PC-9 (cell line): ENCODE results near the gene PPM1H. TPM values are rescaled to one million over a fixed set of nuclear protein-coding genes. Genes with fewer than 3 reads are reported as not detected.
A peak's percentile ranks its signal among the peaks of the same experiment; 100 is the strongest.

Source experiments
- BruUV-seq: library from RNA; stranded (reverse); fragments of 400-500 nt; replicated peaks from 2 replicates; lab custom pipeline; 2021; lab: Mats Ljungman, UMichigan
- CTCF ChIA-PET: fragments of 300-600 bp; sonication (Branson Sonifier 250); formaldehyde crosslinking; loops from one replicate; lab custom pipeline; 2022; ENCODE audit warnings: antibody characterized with exemption; lab: Charles Lee
- POLR2A ChIA-PET: fragments of 300-600 bp; sonication (Branson Sonifier 250); formaldehyde crosslinking; loops from one replicate; lab custom pipeline; 2022; ENCODE audit warnings: antibody characterized with exemption; ENCODE audit not compliant: unreplicated experiment; lab: Charles Lee
- DNase-seq, 2 experiments: peaks; one replicate each; pipeline versions ENCODE4 v3.0.0 to v3.0.0-alpha.2; 2015 to 2022; ENCODE audit warnings: mixed read lengths in 1 of 2
- H2AFZ ChIP-seq: fragments of 200-600 bp; sonication (generic); 2 replicates; pipeline ENCODE4 v1.8.1; 2017; ENCODE audit warnings: antibody characterized with exemption
- H3F3A ChIP-seq: fragments of 200-600 bp; sonication (generic); 2 replicates; pipeline ENCODE4 v1.8.1; 2017; ENCODE audit warnings: antibody characterized with exemption, mild to moderate bottlenecking, low read depth; ENCODE audit not compliant: insufficient read depth
- H3K27ac ChIP-seq: fragments of 200-600 bp; sonication (generic); 2 replicates; pipeline ENCODE4 v1.6.1; 2016; ENCODE audit warnings: mixed run types
- H3K27me3 ChIP-seq: fragments of 200-600 bp; sonication (generic); 2 replicates; pipeline ENCODE4 v1.6.1; 2016; ENCODE audit warnings: low read depth, mixed run types; ENCODE audit not compliant: insufficient read depth
- H3K36me3 ChIP-seq: fragments of 200-600 bp; sonication (generic); 2 replicates; pipeline ENCODE4 v1.6.1; 2016; ENCODE audit warnings: low read depth, mixed run types
- H3K4me1 ChIP-seq: fragments of 200-600 bp; sonication (generic); replicated peaks from 2 replicates; pipeline ENCODE4 v1.6.1; 2016; ENCODE audit warnings: mixed run types; ENCODE audit not compliant: insufficient read depth
- H3K4me2 ChIP-seq: fragments of 200-600 bp; sonication (generic); 2 replicates; pipeline ENCODE4 v1.6.1; 2017; ENCODE audit warnings: mixed run types
- H3K4me3 ChIP-seq: fragments of 200-600 bp; sonication (generic); 2 replicates; pipeline ENCODE4 v1.6.1; 2016; ENCODE audit warnings: mixed run types
- H3K79me2 ChIP-seq: fragments of 200-600 bp; sonication (generic); 2 replicates; pipeline ENCODE4 v1.6.1; 2017; ENCODE audit warnings: low read depth, mixed run types
- H3K9me2 ChIP-seq: fragments of 200-600 bp; sonication (generic); 2 replicates; pipeline ENCODE4 v1.8.1; 2017; ENCODE audit warnings: mild to moderate bottlenecking; ENCODE audit not compliant: insufficient read depth
- H3K9me3 ChIP-seq: fragments of 200-600 bp; sonication (generic); 2 replicates; pipeline ENCODE4 v1.8.1; 2016; ENCODE audit warnings: low read depth; ENCODE audit not compliant: insufficient read depth
- H4K20me1 ChIP-seq: fragments of 200-600 bp; sonication (generic); 2 replicates; pipeline ENCODE4 v1.8.1; 2017; ENCODE audit not compliant: insufficient read depth
- CTCF ChIP-seq: fragments of 200-600 bp; sonication (generic); conservative IDR thresholded peaks from 2 replicates; pipeline ENCODE4 v1.6.1; 2017; ENCODE audit warnings: mixed run types, antibody characterized with exemption, mild to moderate bottlenecking, moderate library complexity
- EZH2 ChIP-seq: fragments of 200-600 bp; sonication (generic); IDR thresholded peaks from 2 replicates; pipeline ENCODE4 v1.8.0; 2017; ENCODE audit warnings: antibody characterized with exemption, low read depth
- intact Hi-C: fragments of 100-400 bp; cut with micrococcal nuclease; formaldehyde crosslinking; loops from one replicate; pipeline ENCODE4 v1.10.0; 2022; ENCODE audit not compliant: unreplicated experiment
- total RNA-seq: library from RNA; stranded (reverse); gene quantifications from 2 replicates; pipeline ENCODE4 v1.2.3, GENCODE V29; 2021

Gene PPM1H
- total RNA-seq, 1 experiment from 2014 or later: 11.4 TPM

DNA sequence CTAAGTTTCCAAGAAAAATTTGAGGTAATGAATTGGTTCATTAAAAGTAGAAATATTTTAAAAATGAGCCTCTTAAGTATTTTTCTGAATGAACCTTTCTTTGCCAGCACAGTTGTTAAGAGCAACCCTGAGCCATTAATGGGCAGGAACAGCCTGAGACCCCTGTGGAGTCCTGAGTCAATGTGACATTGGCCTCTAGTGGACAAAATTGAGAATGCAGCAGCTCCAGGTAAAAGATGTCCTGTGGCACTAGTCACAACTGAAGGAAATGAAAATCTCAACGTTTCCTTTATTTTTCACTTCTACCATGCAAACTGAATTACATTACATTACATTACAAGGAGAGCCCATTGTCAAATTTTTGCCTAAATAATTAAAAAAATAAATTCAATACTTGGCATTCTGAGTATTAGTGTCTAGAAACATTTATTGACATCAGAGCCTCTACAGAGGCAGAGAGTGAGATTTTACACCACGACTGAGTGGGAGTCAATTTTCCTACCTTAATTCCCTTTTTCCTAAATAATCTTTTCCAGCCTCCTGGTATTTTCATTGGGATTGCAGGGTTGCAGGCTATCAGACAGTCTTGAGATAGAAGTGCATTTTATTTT is 135.7 kb downstream of the PPM1H start:
- H3K27ac ChIP-seq: no peak overlapping the region
- H3K79me2 ChIP-seq: no peaks in the 10 kb centered on the region
- H3K36me3 ChIP-seq: no peaks in the 10 kb centered on the region
- no peaks in the 10 kb centered on the region for H4K20me1 ChIP-seq
- no peaks in the 10 kb centered on the region for H3K9me2 ChIP-seq
- BruUV-seq: no TSS peak
- no peak overlapping the region for H3K4me3 ChIP-seq
- H3K9me3 ChIP-seq: no peaks in the 10 kb centered on the region
- no peak overlapping the region for H3K4me2 ChIP-seq
- H2AFZ ChIP-seq: no peak overlapping the region
- CTCF ChIA-PET: interaction anchor here (0.6 to 1.2 kb wide), 3 partner anchors 218 to 362 kb away, joined by 3 to 5 read pairs (median 4); no protein-coding TSS in a partner anchor
- peaks cover 12% of the 10 kb centered on the region for H3F3A ChIP-seq
- H3K27me3 ChIP-seq: no peaks in the 10 kb centered on the region
- TF ChIP-seq CTCF (peak; percentile 97), EZH2 (no peak)
- intact Hi-C loops: loop anchor here (1.0 kb wide), 3 partner anchors 217 to 361 kb away; no protein-coding TSS in a partner anchor
- peaks cover 13% of the 10 kb centered on the region for H3K4me1 ChIP-seq
- peak; percentile 52 to 54 for DNase-seq
- POLR2A ChIA-PET: no interaction called here

- no TSS peak for BruUV-seq
- Histone ChIP-seq H3K27ac (0 out of 2 replicates have a peak overlapping the region, but pooled peaks have one; percentile 76), H3K4me1 (peaks cover 19% of the 10 kb centered on the region), H3K27me3 (no peaks in the 10 kb centered on the region), H4K20me1 (no peaks in the 10 kb centered on the region), H3F3A (peaks cover 15% of the 10 kb centered on the region; the same call in 1 of the 2 replicates), H3K36me3 (no peaks in the 10 kb centered on the region), H3K4me3 (no peak overlapping the region), H2AFZ (no peak overlapping the region), H3K9me3 (no peaks in the 10 kb centered on the region; the same call in 1 of the 2 replicates), H3K4me2 (no peak overlapping the region), H3K79me2 (peaks cover 4% of the 10 kb centered on the region; the same call in 1 of the 2 replicates), H3K9me2 (no peaks in the 10 kb centered on the region)
- CTCF ChIA-PET: interaction anchor here (0.6 to 1.4 kb wide), 5 partner anchors 25 to 212 kb away, joined by 3 to 7 read pairs (median 5); no protein-coding TSS in a partner anchor
- TF ChIP-seq EZH2 (no peak), CTCF (no peak; the same call in 1 of the 2 replicates)
- POLR2A ChIA-PET: no interaction called here
- DNase-seq: no peak
- intact Hi-C loops: loop anchor here (1.0 to 2.0 kb wide), 5 partner anchors 61 to 356 kb away; no protein-coding TSS in a partner anchor
Measured at GRCh38 chr12:62794218-62794583, 140.7 kb downstream of the PPM1H start.

DNA sequence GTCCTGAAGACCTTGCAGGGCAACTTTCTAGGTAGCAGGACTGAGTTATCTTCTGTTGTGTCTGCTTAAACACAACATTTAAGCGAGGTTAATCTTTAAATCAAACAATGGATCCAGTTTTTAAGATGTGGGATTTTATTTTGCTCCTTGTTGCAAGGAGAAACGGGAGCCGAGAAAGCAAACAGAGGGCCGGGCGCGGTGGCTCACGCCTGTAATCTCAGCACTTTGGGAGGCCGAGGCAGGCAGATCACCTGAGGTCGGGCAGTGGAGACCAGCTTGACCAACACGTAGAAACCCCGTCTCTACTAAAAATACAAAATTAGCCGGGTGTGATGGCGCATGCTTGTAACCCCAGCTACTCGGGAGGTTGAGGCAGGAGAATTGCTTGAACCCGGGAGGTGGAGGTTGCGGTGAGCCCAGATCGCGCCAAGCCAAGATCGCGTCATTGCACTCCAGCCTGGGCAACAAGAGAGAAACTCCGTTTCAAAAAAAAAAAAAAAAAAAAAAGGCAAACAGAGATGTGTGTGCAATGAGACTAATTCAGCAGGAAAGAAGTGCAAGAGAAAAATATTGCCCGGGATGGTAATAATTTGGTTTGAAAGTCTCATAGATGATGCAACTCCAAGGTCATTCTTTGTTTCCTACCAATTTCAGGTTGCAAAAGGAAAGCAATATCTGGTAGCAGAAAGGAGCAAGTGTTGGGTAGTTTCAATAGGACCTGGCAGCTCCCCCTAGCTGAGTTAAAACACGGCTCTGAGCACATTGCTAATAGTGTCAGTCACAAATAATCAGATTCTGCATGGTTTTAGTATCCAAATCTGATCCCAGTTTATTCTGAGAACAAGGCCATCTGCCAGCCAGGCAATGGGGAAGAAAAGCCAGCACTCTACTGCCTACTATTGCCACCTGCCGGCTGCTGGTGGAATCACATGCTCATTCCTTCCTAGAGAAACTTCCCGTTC is 141.4 kb downstream of the PPM1H start:
- peaks cover 4% of the 10 kb centered on the region; the same call in 1 of the 2 replicates for H3K79me2 ChIP-seq
- H4K20me1 ChIP-seq: no peaks in the 10 kb centered on the region
- no peak overlapping the region for H3K4me3 ChIP-seq
- H3K27me3 ChIP-seq: no peaks in the 10 kb centered on the region
- peak overlapping the region; percentile 76 for H3K27ac ChIP-seq
- TF ChIP-seq CTCF (peak; percentile 94), EZH2 (no peak)
- peaks cover 15% of the 10 kb centered on the region; the same call in 1 of the 2 replicates for H3F3A ChIP-seq
- POLR2A ChIA-PET: no interaction called here
- H2AFZ ChIP-seq: no peak overlapping the region
- CTCF ChIA-PET: interaction anchor here (0.5 to 1.4 kb wide), 6 partner anchors 25 to 212 kb away, joined by 3 to 7 read pairs (median 4); no protein-coding TSS in a partner anchor
- intact Hi-C loops: loop anchor here (1.0 to 2.0 kb wide), 5 partner anchors 61 to 355 kb away; no protein-coding TSS in a partner anchor
- no peak overlapping the region for H3K4me2 ChIP-seq
- peak; percentile 80 to 82 for DNase-seq
- H3K4me1 ChIP-seq: peaks cover 21% of the 10 kb centered on the region
- BruUV-seq: no TSS peak
- H3K36me3 ChIP-seq: no peaks in the 10 kb centered on the region
- no peaks in the 10 kb centered on the region; the same call in 1 of the 2 replicates for H3K9me3 ChIP-seq
- no peaks in the 10 kb centered on the region for H3K9me2 ChIP-seq
